ENCODE data around the gene BEX3. TPM values are rescaled to one million over a fixed set of nuclear protein-coding genes. Genes with fewer than 3 reads are reported as not detected.
"Not testable (repeated sequence)": the region's sequence is repeated elsewhere in the genome, so short reads cannot be mapped to it uniquely, and the experiment has no call there.

Gene BEX3
- total and polyA plus RNA-seq, 2 donors, result 153 to 175 TPM

GRCh38 chrX:103396660-103397059 is 20.3 kb downstream of the BEX3 start:
- DNase-seq (ENCODE audit: extremely low spot score), result no peak
- 69% methylated on average over 2 of the region's 2 CpGs for WGBS
- H3K4me3 ChIP-seq (ENCODE audit: low read depth, low read length), result no peak overlapping the region
- no peaks in the 10 kb centered on the region for H3K4me1 ChIP-seq (ENCODE audit: insufficient read depth)
- H3K36me3 ChIP-seq (ENCODE audit: insufficient read depth), result no peaks in the 10 kb centered on the region
- no peak overlapping the region for H3K27ac ChIP-seq (ENCODE audit: low read depth)

- no peaks in the 10 kb centered on the region for H3K4me1 ChIP-seq (ENCODE audit: insufficient read depth)
- no peak overlapping the region for H3K27ac ChIP-seq (ENCODE audit: low read depth)
- H3K36me3 ChIP-seq (ENCODE audit: insufficient read depth), result no peaks in the 10 kb centered on the region
- WGBS, result 86% methylated on average over 4 of the region's 4 CpGs
- DNase-seq (ENCODE audit: extremely low spot score), result no peak
- no peak overlapping the region for H3K4me3 ChIP-seq (ENCODE audit: low read depth, low read length)
Observed at GRCh38 chrX:103397707-103398106, 21.4 kb downstream of the BEX3 start.

- no peak overlapping the region for H3K4me3 ChIP-seq (ENCODE audit: low read depth, low read length)
- H3K36me3 ChIP-seq (ENCODE audit: insufficient read depth), result no peaks in the 10 kb centered on the region
- whole genome bisulfite sequencing, result 20% methylated on average over 1 of the region's 1 CpG
- DNase-seq (ENCODE audit: extremely low spot score), result no peak
- H3K27ac ChIP-seq (ENCODE audit: low read depth), result no peak overlapping the region
- no peaks in the 10 kb centered on the region for H3K4me1 ChIP-seq (ENCODE audit: insufficient read depth)
Observed at GRCh38 chrX:103398421-103398864, 22.1 kb downstream of the BEX3 start.

DNA sequence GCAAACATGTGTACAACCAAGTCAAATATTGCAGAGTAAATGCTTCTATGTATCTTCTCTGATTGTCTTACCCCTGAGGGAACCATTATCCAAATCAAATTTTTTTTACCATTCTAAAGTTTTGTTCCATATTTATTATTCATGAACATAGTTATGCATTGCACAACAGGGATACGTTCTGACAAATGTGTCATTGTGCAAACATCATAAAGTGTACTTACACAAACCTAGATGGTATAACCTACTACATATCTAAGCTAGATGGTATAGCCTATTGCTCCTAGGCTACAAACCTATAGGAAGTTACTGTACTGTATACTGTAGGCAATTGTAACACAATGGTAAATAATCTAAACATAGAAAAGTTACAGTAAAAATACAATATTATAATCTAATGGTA is 23.4 kb downstream of the BEX3 start:
- Histone ChIP-seq H3K27ac (ENCODE audit: low read depth) (no peak overlapping the region), H3K4me3 (ENCODE audit: low read depth, low read length) (no peak overlapping the region), H3K36me3 (ENCODE audit: insufficient read depth) (no peaks in the 10 kb centered on the region), H3K4me1 (ENCODE audit: insufficient read depth) (no peaks in the 10 kb centered on the region)
- DNase-seq (ENCODE audit: extremely low spot score), result no peak
- 47% methylated on average over 1 of the region's 1 CpG for WGBS

GRCh38 chrX:103400931-103401330 is 24.6 kb downstream of the BEX3 start:
- H3K27ac ChIP-seq (ENCODE audit: low read depth), result no peak overlapping the region
- H3K36me3 ChIP-seq (ENCODE audit: insufficient read depth), result no peaks in the 10 kb centered on the region
- H3K4me3 ChIP-seq (ENCODE audit: low read depth, low read length), result no peak overlapping the region
- 90% methylated on average over 1 of the region's 1 CpG for WGBS
- no peak for DNase-seq (ENCODE audit: extremely low spot score)
- H3K4me1 ChIP-seq (ENCODE audit: insufficient read depth), result no peaks in the 10 kb centered on the region

GRCh38 chrX:103404231-103405008 is 28.1 kb downstream of the BEX3 start:
- DNase-seq (ENCODE audit: extremely low spot score), result peak; percentile 49
- no peaks in the 10 kb centered on the region for H3K36me3 ChIP-seq (ENCODE audit: insufficient read depth)
- 3% methylated on average over 19 of the region's 19 CpGs for WGBS
- H3K4me1 ChIP-seq (ENCODE audit: insufficient read depth), result no peaks in the 10 kb centered on the region
- peak overlapping the region; percentile 43 for H3K4me3 ChIP-seq (ENCODE audit: low read depth, low read length)
- H3K27ac ChIP-seq (ENCODE audit: low read depth), result no peak overlapping the region

- Histone ChIP-seq H3K36me3 (ENCODE audit: insufficient read depth) (no peaks in the 10 kb centered on the region), H3K4me3 (ENCODE audit: low read depth, low read length) (peak overlapping the region; percentile 43), H3K4me1 (ENCODE audit: insufficient read depth) (no peaks in the 10 kb centered on the region), H3K27ac (ENCODE audit: low read depth) (no peak overlapping the region)
- DNase-seq (ENCODE audit: extremely low spot score), result no peak
- WGBS, result 9% methylated on average over 7 of the region's 7 CpGs
Observed at GRCh38 chrX:103405009-103405333, 28.6 kb downstream of the BEX3 start.

GRCh38 chrX:103406256-103406655 is 29.9 kb downstream of the BEX3 start:
- H3K36me3 ChIP-seq (ENCODE audit: insufficient read depth), result no peaks in the 10 kb centered on the region
- H3K4me1 ChIP-seq (ENCODE audit: insufficient read depth), result no peaks in the 10 kb centered on the region
- no peak overlapping the region for H3K4me3 ChIP-seq (ENCODE audit: low read depth, low read length)
- no peak for DNase-seq (ENCODE audit: extremely low spot score)
- no peak overlapping the region for H3K27ac ChIP-seq (ENCODE audit: low read depth)
- WGBS, result 97% methylated on average over 1 of the region's 1 CpG

DNA sequence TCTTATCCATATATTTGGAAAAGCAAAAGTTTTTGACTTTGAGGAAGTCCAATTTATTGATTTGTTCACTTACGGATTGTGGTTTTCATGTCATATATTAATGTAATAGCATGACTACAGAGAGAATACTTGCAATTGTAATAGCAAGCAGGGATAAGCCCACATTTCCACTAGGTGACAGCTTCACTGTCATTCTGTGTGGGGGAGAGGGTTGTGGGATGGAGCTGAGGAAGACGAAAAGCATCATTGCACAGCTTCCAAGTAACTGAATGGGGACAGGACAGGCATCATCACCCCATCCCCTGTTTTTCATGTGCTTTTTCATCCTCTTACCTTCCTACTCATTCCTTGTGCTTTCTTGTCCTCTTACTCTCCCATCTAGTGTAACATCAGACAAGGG is 31.4 kb downstream of the BEX3 start:
- no peak overlapping the region for H3K4me3 ChIP-seq (ENCODE audit: low read depth, low read length)
- DNase-seq (ENCODE audit: extremely low spot score), result no peak
- no peaks in the 10 kb centered on the region for H3K4me1 ChIP-seq (ENCODE audit: insufficient read depth)
- 98% methylated on average over 2 of the region's 2 CpGs for WGBS
- H3K36me3 ChIP-seq (ENCODE audit: insufficient read depth), result no peaks in the 10 kb centered on the region
- no peak overlapping the region for H3K27ac ChIP-seq (ENCODE audit: low read depth)

GRCh38 chrX:103411721-103412120 is 35.4 kb downstream of the BEX3 start:
- DNase-seq (ENCODE audit: extremely low spot score); H3K4me3 ChIP-seq (ENCODE audit: low read depth, low read length); H3K36me3 ChIP-seq (ENCODE audit: insufficient read depth); H3K27ac ChIP-seq (ENCODE audit: low read depth); H3K4me1 ChIP-seq (ENCODE audit: insufficient read depth): not testable (repeated sequence)
- WGBS, result 93% methylated on average over 2 of the region's 2 CpGs

- WGBS, result 92% methylated on average over 8 of the region's 8 CpGs
- Histone ChIP-seq H3K27ac (ENCODE audit: low read depth) (no peak overlapping the region), H3K36me3 (ENCODE audit: insufficient read depth) (no peaks in the 10 kb centered on the region), H3K4me1 (ENCODE audit: insufficient read depth) (no peaks in the 10 kb centered on the region), H3K4me3 (ENCODE audit: low read depth, low read length) (no peak overlapping the region)
- DNase-seq (ENCODE audit: extremely low spot score), result no peak
Observed at GRCh38 chrX:103413705-103414387, 37.5 kb downstream of the BEX3 start.

DNA sequence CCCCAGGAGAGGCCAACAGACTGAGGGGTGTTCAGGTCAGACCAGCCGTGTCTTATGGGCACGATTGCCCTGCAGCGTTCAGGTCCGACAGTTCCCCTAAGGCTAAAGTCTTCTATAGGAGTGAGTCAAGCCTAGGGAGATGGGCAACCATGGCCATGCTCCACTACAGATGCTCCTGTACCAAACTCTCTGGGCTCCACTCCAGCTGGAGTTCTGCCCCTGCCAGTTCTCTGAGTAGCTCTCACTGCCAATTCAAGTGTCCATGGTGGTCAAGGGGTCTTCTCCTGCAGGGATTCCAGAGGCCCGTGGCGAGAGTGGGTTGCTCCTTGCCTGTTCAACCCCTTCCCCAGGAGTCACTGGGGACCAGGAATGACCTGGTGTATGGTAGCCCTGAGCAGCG is 38.2 kb downstream of the BEX3 start:
- no peak overlapping the region for H3K4me3 ChIP-seq (ENCODE audit: low read depth, low read length)
- no peak for DNase-seq (ENCODE audit: extremely low spot score)
- 92% methylated on average over 7 of the region's 7 CpGs for whole genome bisulfite sequencing
- no peaks in the 10 kb centered on the region for H3K36me3 ChIP-seq (ENCODE audit: insufficient read depth)
- no peak overlapping the region for H3K27ac ChIP-seq (ENCODE audit: low read depth)
- H3K4me1 ChIP-seq (ENCODE audit: insufficient read depth), result no peaks in the 10 kb centered on the region

DNA sequence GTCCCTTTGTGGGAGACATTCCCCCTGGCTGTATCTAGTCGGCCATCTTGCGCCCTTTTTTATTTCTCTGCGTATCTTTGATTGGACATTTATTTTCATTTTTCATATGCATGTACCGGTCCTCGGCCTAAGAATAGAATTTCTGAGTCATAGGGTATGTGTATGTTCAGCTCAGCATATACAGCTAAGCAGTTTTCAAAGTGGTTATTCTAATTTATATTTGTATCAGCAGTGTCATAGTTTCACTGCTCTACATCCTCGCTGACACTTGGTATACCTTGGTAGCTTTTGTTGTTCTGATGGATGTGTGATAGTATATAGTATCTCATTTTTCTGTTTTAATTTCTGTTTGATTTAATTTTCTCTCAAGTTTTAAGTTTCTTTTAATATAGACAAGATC is 38.7 kb downstream of the BEX3 start:
- WGBS, result 84% methylated on average over 6 of the region's 6 CpGs
- H3K4me3 ChIP-seq (ENCODE audit: low read depth, low read length), result no peak overlapping the region

DNA sequence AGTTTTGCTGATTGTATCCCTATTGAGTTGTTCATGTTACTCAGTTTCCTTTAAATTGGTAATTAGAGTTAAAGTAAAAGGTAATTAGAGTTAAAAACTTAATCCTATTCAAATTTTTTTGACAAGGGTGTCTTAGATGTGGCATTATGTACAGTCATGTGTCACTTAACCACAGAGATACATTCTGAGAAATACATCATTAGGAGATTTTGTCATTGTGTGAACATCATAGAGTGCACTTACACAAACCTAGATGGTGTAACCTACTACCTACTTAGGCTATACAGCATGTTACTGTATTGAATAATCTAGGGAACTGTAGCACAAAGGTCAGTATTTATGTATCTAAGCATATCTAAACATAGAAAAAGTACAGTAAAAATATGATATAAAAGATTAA is 39.2 kb downstream of the BEX3 start:
- Histone ChIP-seq H3K4me1 (ENCODE audit: insufficient read depth) (no peaks in the 10 kb centered on the region), H3K27ac (ENCODE audit: low read depth) (no peak overlapping the region), H3K4me3 (ENCODE audit: low read depth, low read length) (no peak overlapping the region), H3K36me3 (ENCODE audit: insufficient read depth) (no peaks in the 10 kb centered on the region)
- DNase-seq (ENCODE audit: extremely low spot score), result no peak

More for the DNA sequence above, 38.7 kb downstream of the BEX3 start:
- DNase-seq (ENCODE audit: extremely low spot score), result no peak
- no peak overlapping the region for H3K27ac ChIP-seq (ENCODE audit: low read depth)
- no peaks in the 10 kb centered on the region for H3K36me3 ChIP-seq (ENCODE audit: insufficient read depth)
- H3K4me1 ChIP-seq (ENCODE audit: insufficient read depth), result no peaks in the 10 kb centered on the region
